D721Med (cell line): ENCODE results near the gene PCBP3.

Experiments
- DNase-seq: peaks from one replicate; pipeline ENCODE4 v3.0.0; 2011; ENCODE audit warnings: low spot score; ENCODE audit not compliant: insufficient read length
- FAIRE-seq: peaks from 2 replicates; lab custom pipeline; 2011; peaks lifted over from hg19 to GRCh38; lab: Jason Lieb, UNC
- TF ChIP-seq, protein P1 (sequence below): IDR thresholded peaks from 2 replicates; pipeline ENCODE4 v1.5.1; 2012; ENCODE audit warnings: mild to moderate bottlenecking, control low read depth; ENCODE audit not compliant: insufficient read depth; ENCODE audit errors: missing control alignments

The PCBP3 gene

GRCh38 chr21:45742247-45742646, 98.7 kb downstream of the PCBP3 start:
- peak; percentile 55 for FAIRE-seq
- TF ChIP-seq, protein P1, sequence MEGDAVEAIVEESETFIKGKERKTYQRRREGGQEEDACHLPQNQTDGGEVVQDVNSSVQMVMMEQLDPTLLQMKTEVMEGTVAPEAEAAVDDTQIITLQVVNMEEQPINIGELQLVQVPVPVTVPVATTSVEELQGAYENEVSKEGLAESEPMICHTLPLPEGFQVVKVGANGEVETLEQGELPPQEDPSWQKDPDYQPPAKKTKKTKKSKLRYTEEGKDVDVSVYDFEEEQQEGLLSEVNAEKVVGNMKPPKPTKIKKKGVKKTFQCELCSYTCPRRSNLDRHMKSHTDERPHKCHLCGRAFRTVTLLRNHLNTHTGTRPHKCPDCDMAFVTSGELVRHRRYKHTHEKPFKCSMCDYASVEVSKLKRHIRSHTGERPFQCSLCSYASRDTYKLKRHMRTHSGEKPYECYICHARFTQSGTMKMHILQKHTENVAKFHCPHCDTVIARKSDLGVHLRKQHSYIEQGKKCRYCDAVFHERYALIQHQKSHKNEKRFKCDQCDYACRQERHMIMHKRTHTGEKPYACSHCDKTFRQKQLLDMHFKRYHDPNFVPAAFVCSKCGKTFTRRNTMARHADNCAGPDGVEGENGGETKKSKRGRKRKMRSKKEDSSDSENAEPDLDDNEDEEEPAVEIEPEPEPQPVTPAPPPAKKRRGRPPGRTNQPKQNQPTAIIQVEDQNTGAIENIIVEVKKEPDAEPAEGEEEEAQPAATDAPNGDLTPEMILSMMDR: no peak
- DNase-seq: no peak

DNA sequence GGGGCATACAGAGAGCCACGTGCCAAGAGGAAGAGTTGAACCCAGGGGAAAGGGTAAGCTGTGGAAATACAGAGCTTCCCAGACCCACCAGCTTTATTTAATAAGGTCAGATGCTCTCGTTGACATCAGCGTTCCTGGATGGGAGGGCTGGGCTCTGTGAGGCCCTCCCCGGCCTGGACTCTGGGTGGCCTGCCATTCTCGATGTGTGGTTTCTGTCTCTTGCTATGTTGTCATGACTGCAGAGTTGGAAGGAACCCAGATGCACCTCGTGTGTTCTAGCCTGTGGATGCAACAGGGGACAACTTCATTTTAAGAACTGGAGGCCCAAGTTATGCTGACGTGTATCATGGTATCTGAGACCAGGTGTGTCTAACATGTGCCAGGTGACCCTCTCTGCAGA, 101.7 kb downstream of the PCBP3 start:
- no peak for FAIRE-seq
- TF ChIP-seq, protein P1: no peak
- no peak for DNase-seq

- DNase-seq (no peak), FAIRE-seq (no peak)
- TF ChIP-seq, protein P1: no peak
Observed at GRCh38 chr21:45747233-45747766, 103.8 kb downstream of the PCBP3 start.

GRCh38 chr21:45747802-45748445, 104.4 kb downstream of the PCBP3 start:
- DNase-seq: no peak
- TF ChIP-seq, protein P1: no peak

GRCh38 chr21:45748593-45748992, 105.1 kb downstream of the PCBP3 start:
- no peak for FAIRE-seq
- no peak for DNase-seq
- TF ChIP-seq, protein P1: no peak

More at GRCh38 chr21:45747802-45748445, 104.4 kb downstream of the PCBP3 start:
- no peak for FAIRE-seq

- DNase-seq (no peak), FAIRE-seq (no peak)
- TF ChIP-seq, protein P1: no peak
Observed at GRCh38 chr21:45749974-45750373, 106.4 kb downstream of the PCBP3 start.

DNA sequence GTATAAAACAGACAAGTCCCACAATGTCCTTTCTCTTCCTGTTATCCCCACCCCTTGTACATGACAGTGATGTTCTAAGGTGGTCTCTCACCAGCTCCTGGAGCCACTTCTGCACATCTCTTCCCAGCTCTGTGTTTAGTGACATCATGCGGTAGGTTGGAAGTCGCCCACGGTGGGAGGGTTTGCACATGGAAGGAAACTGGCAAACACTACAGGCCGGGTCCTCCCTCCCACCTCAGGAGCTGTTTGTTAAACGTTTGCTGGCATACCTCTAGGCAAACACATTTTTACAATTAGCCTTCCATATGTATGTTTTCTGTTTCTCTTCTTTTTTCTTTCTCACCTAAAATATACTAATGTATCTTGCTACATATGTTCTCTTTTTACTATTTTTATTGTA, 107.4 kb downstream of the PCBP3 start:
- TF ChIP-seq, protein P1: no peak
- FAIRE-seq (no peak), DNase-seq (no peak)
